ENCODE results near the gene LCE1F. TPM values are rescaled to one million over a fixed set of nuclear protein-coding genes. Genes with fewer than 3 reads are reported as not detected.

The LCE1F gene
- total RNA-seq, 1 donor from 2014 or later = not detected

- no peaks in the 10 kb centered on the region for H3K4me1 Mint-ChIP-seq (ENCODE audit: unreplicated experiment)
- no peak overlapping the region for H3K27ac Mint-ChIP-seq (ENCODE audit: unreplicated experiment)
- no peak overlapping the region for H3K4me3 Mint-ChIP-seq (ENCODE audit: unreplicated experiment)
- H3K27me3 Mint-ChIP-seq (ENCODE audit: unreplicated experiment) = no peaks in the 10 kb centered on the region
- no peak for DNase-seq (ENCODE audit: extremely low spot score, unreplicated experiment)
- H3K36me3 Mint-ChIP-seq (ENCODE audit: unreplicated experiment) = no peaks in the 10 kb centered on the region
- H3K9me3 Mint-ChIP-seq (ENCODE audit: unreplicated experiment) = peaks cover 8% of the 10 kb centered on the region
- no peak for TF ChIP-seq CTCF (IDR thresholded peaks at IDR 0.05)
Observed at GRCh38 chr1:152768847-152769533, 6.0 kb upstream of the LCE1F start.

- Mint-ChIP-seq H3K27ac (ENCODE audit: unreplicated experiment) (no peak overlapping the region), H3K4me3 (ENCODE audit: unreplicated experiment) (no peak overlapping the region), H3K4me1 (ENCODE audit: unreplicated experiment) (no peaks in the 10 kb centered on the region), H3K36me3 (ENCODE audit: unreplicated experiment) (no peaks in the 10 kb centered on the region), H3K27me3 (ENCODE audit: unreplicated experiment) (no peaks in the 10 kb centered on the region), H3K9me3 (ENCODE audit: unreplicated experiment) (peaks cover 15% of the 10 kb centered on the region)
- TF ChIP-seq CTCF (IDR thresholded peaks at IDR 0.05) = no peak
- no peak for DNase-seq (ENCODE audit: extremely low spot score, unreplicated experiment)
Observed at GRCh38 chr1:152770411-152770810, 4.5 kb upstream of the LCE1F start.

- H3K9me3 Mint-ChIP-seq (ENCODE audit: unreplicated experiment) = peaks cover 11% of the 10 kb centered on the region
- no peak for DNase-seq (ENCODE audit: extremely low spot score, unreplicated experiment)
- no peaks in the 10 kb centered on the region for H3K4me1 Mint-ChIP-seq (ENCODE audit: unreplicated experiment)
- no peak overlapping the region for H3K27ac Mint-ChIP-seq (ENCODE audit: unreplicated experiment)
- no peaks in the 10 kb centered on the region for H3K27me3 Mint-ChIP-seq (ENCODE audit: unreplicated experiment)
- H3K36me3 Mint-ChIP-seq (ENCODE audit: unreplicated experiment) = no peaks in the 10 kb centered on the region
- no peak for TF ChIP-seq CTCF (IDR thresholded peaks at IDR 0.05)
- H3K4me3 Mint-ChIP-seq (ENCODE audit: unreplicated experiment) = no peak overlapping the region
Observed at GRCh38 chr1:152776361-152776760, 1.4 kb downstream of the LCE1F start.

GRCh38 chr1:152777510-152778137, 2.7 kb downstream of the LCE1F start:
- TF ChIP-seq CTCF (IDR thresholded peaks at IDR 0.05) = no peak
- no peaks in the 10 kb centered on the region for H3K27me3 Mint-ChIP-seq (ENCODE audit: unreplicated experiment)
- no peak overlapping the region for H3K27ac Mint-ChIP-seq (ENCODE audit: unreplicated experiment)
- H3K4me1 Mint-ChIP-seq (ENCODE audit: unreplicated experiment) = no peaks in the 10 kb centered on the region
- H3K36me3 Mint-ChIP-seq (ENCODE audit: unreplicated experiment) = no peaks in the 10 kb centered on the region
- no peak for DNase-seq (ENCODE audit: extremely low spot score, unreplicated experiment)
- peaks cover 7% of the 10 kb centered on the region for H3K9me3 Mint-ChIP-seq (ENCODE audit: unreplicated experiment)
- no peak overlapping the region for H3K4me3 Mint-ChIP-seq (ENCODE audit: unreplicated experiment)

- Mint-ChIP-seq H3K36me3 (ENCODE audit: unreplicated experiment) (no peaks in the 10 kb centered on the region), H3K27ac (ENCODE audit: unreplicated experiment) (no peak overlapping the region), H3K4me1 (ENCODE audit: unreplicated experiment) (no peaks in the 10 kb centered on the region), H3K27me3 (ENCODE audit: unreplicated experiment) (no peaks in the 10 kb centered on the region), H3K4me3 (ENCODE audit: unreplicated experiment) (no peak overlapping the region), H3K9me3 (ENCODE audit: unreplicated experiment) (no peaks in the 10 kb centered on the region)
- TF ChIP-seq CTCF (IDR thresholded peaks at IDR 0.05) = no peak
- no peak for DNase-seq (ENCODE audit: extremely low spot score, unreplicated experiment)
Observed at GRCh38 chr1:152783095-152783494, 8.2 kb downstream of the LCE1F start.
